K562 (cell line): ENCODE results near the gene USP49. TPM values are rescaled to one million over a fixed set of nuclear protein-coding genes. Genes with fewer than 3 reads are reported as not detected.

Experiments
- BRD4 ChIP-seq: fragments of 200-600 bp; sonication (generic); IDR thresholded peaks from 2 replicates; pipeline ENCODE4 v1.6.1; 2017; ENCODE audit warnings: inconsistent platforms
- E2F8 ChIP-seq: fragments of 450-650 bp; IDR thresholded peaks from 2 replicates; pipeline ENCODE4 v1.7.1; 2018; ENCODE audit warnings: mild to moderate bottlenecking, low read depth; ENCODE audit not compliant: partially characterized antibody
- ETV5 ChIP-seq: sonication (generic); formaldehyde crosslinking; IDR thresholded peaks from 2 replicates; pipeline ENCODE4 v1.4.0; 2020; ENCODE audit warnings: low read depth, mild to moderate bottlenecking, missing genetic modification reagents
- ETV6 ChIP-seq, 3 experiments: fragments of 150-350 bp in 1 of 3; sonication (generic) in 1 of 3; formaldehyde crosslinking in 1 of 3; IDR thresholded peaks; 2 replicates each; pipeline versions ENCODE4 v1.6.1 to v1.8.0; 2014 to 2022; ENCODE audit warnings: borderline replicate concordance in 2 of 3, low read depth in 2 of 3, antibody characterized with exemption in 1 of 3, low read length in 1 of 3, mild to moderate bottlenecking in 1 of 3, missing genetic modification reagents in 1 of 3
- FOXA3 ChIP-seq, 2 experiments: fragments of 450-650 bp in 1 of 2; sonication (generic) in 1 of 2; formaldehyde crosslinking; IDR thresholded peaks in 1 of 2; conservative IDR thresholded peaks in 1 of 2; 2 replicates each; pipeline versions ENCODE4 v1.4.0 to v1.8.0; 2020 to 2022; ENCODE audit warnings: mild to moderate bottlenecking in 2 of 2, missing genetic modification reagents in 1 of 2
- GMEB1 ChIP-seq: fragments of 250-450 bp; sonication (Bioruptor Pico); IDR thresholded peaks from 2 replicates; pipeline ENCODE4 v1.4.0; 2020; ENCODE audit warnings: mild to moderate bottlenecking
- HSF4 ChIP-seq: fragments of 250-450 bp; sonication (Bioruptor Pico); IDR thresholded peaks from 2 replicates; pipeline ENCODE4 v2.1.2; 2022; ENCODE audit warnings: mild to moderate bottlenecking, moderate library complexity, borderline replicate concordance
- IRF9 ChIP-seq: fragments of 450-650 bp; IDR thresholded peaks from 2 replicates; pipeline ENCODE4 v1.6.1; 2016; ENCODE audit warnings: missing biosample characterization, missing genetic modification characterization
- KDM4B ChIP-seq, 2 experiments: fragments of 450-650 bp in 1 of 2; sonication (generic) in 1 of 2; IDR thresholded peaks; 2 replicates each; pipeline ENCODE4 v1.6.1; 2016 to 2017; ENCODE audit warnings: borderline replicate concordance in 2 of 2, antibody characterized with exemption in 1 of 2, low read depth in 1 of 2, mild to moderate bottlenecking in 1 of 2
- NFYB ChIP-seq: IDR thresholded peaks from 2 replicates; pipeline ENCODE4 v1.6.1; 2011; ENCODE audit warnings: mild to moderate bottlenecking, moderate library complexity; ENCODE audit not compliant: insufficient read length; ENCODE audit errors: extremely low read depth
- POLR2A ChIP-seq: fragments of 450-650 bp; conservative IDR thresholded peaks from 2 replicates; pipeline ENCODE4 v1.6.1; 2016
- POLR2AphosphoS2 ChIP-seq: IDR thresholded peaks from 2 replicates; pipeline ENCODE4 v1.6.1; 2012; ENCODE audit warnings: low read length, improper control_type of control experiment
- PTTG1 ChIP-seq: fragments of 450-650 bp; IDR thresholded peaks from 2 replicates; pipeline ENCODE4 v1.6.1; 2016; ENCODE audit warnings: low read depth, mild to moderate bottlenecking, missing genetic modification characterization, missing compliant biosample characterization
- TEAD1 ChIP-seq, 2 experiments: fragments of 450-650 bp in 1 of 2; sonication (generic) in 1 of 2; formaldehyde crosslinking; IDR thresholded peaks; 2 replicates each; pipeline versions ENCODE4 v1.4.0 to v1.8.0; 2020 to 2022; ENCODE audit warnings: mild to moderate bottlenecking in 2 of 2, missing genetic modification reagents in 1 of 2
- ZNF121 ChIP-seq: sonication (generic); formaldehyde crosslinking; conservative IDR thresholded peaks from 2 replicates; pipeline ENCODE4 v1.8.0; 2022; ENCODE audit warnings: missing genetic modification reagents
- ZNF175 ChIP-seq: fragments of 200-800 bp; sonication (Bioruptor generic); IDR thresholded peaks from 2 replicates; pipeline ENCODE4 v1.6.1; 2016; ENCODE audit warnings: low read depth, mild to moderate bottlenecking, missing genetic modification characterization, missing compliant biosample characterization
- ZNF224 ChIP-seq: sonication (generic); formaldehyde crosslinking; IDR thresholded peaks from 2 replicates; pipeline ENCODE4 v1.8.0; 2022; ENCODE audit warnings: mild to moderate bottlenecking, missing genetic modification reagents
- ZNF316 ChIP-seq: fragments of 450-650 bp; IDR thresholded peaks from 2 replicates; pipeline ENCODE4 v1.6.1; 2016
- ZNF644 ChIP-seq: fragments of 200-800 bp; sonication (Bioruptor generic); IDR thresholded peaks from 2 replicates; pipeline ENCODE4 v1.6.1; 2016; ENCODE audit warnings: low read depth, missing genetic modification characterization, missing compliant biosample characterization
- ZNF778 ChIP-seq: fragments of 450-650 bp; formaldehyde crosslinking; IDR thresholded peaks from 2 replicates; pipeline ENCODE4 v1.4.0; 2020; ENCODE audit warnings: mild to moderate bottlenecking, moderate library complexity
- ZNF830 ChIP-seq: fragments of 250-450 bp; sonication (Bioruptor Pico); IDR thresholded peaks from 2 replicates; pipeline ENCODE4 v1.5.0; 2021; ENCODE audit warnings: mild to moderate bottlenecking
- polyA plus RNA-seq, 8 experiments: library from polyadenylated mRNA; depleted of rRNA in 4 of 8; stranded (reverse) in 5 of 8; unstranded in 3 of 8; fragments of >200 nt; fragmentation: Nextera tagmentation in 2 of 8; fragmentation: Illumina TruSeq in 1 of 8; extraction: Ambion mirVana in 2 of 8; extraction: Trizol in 1 of 8; gene quantifications; 2 replicates each; pipeline versions ENCODE4 v1.2.1 to v1.2.3, GENCODE V29; 2011 to 2014; ENCODE audit warnings: inconsistent platforms in 1 of 8, missing spikeins in 1 of 8
- total RNA-seq, 7 experiments: library from RNA; depleted of rRNA in 6 of 7; stranded (reverse); fragments of >200 nt in 6 of 7; fragmentation: Illumina TruSeq in 2 of 7; extraction: Trizol in 2 of 7; gene quantifications; 2 replicates each; pipeline versions ENCODE4 v1.2.1 to v1.2.3, GENCODE V29; 2011 to 2021; ENCODE audit warnings: low replicate concordance in 1 of 7

USP49 gene
- total and polyA plus RNA-seq, 9 of the 15 experiments (the other 6 are each of a cell fraction or from before 2014, with no cell fraction given): 1.0 to 9.9 (median 6.5) TPM

GRCh38 chr6:41941280-41942066 is 46.3 kb upstream of the USP49 start, which contains the start of gene CCND3 (continued):
- no peak; the same call in 1 of the 2 replicates for TF ChIP-seq ZNF644 (tag)
- TF ChIP-seq HSF4 (CRISPR knock-in tag): no peak
- TF ChIP-seq KDM4B (IDR thresholded peaks at IDR 0.05; ENCODE audit: borderline replicate concordance in 2 of 2, low read depth in 1 of 2): peak in 1 of 2 experiments; percentile 73; a peak in 1 of 4 replicates
- TF ChIP-seq ZNF175 (CRISPR knock-in tag): no peak
- TF ChIP-seq ZNF316: no peak
- 0 out of 2 replicates have a peak, but pooled peaks have one; percentile 23 for TF ChIP-seq ZNF830 (CRISPR knock-in tag)
- TF ChIP-seq POLR2AphosphoS2: peak; percentile 38; the same call in 1 of the 2 replicates
- TF ChIP-seq ZNF224 (CRISPR knock-in tag): 0 out of 2 replicates have a peak, but pooled peaks have one; percentile 6
- TF ChIP-seq TEAD1 (CRISPR knock-in tag; IDR thresholded peaks at IDR 0.05): peak; percentile 73 to 74; a peak in 3 of 4 replicates
- 0 out of 4 replicates have a peak, but pooled peaks of 1 of the 2 experiments have one; percentile 43 for TF ChIP-seq ETV6 (IDR thresholded peaks at IDR 0.05; ENCODE audit: borderline replicate concordance in 1 of 2, low read depth in 2 of 2, low read length in 1 of 2)
- TF ChIP-seq ETV6 (CRISPR knock-in tag; IDR thresholded peaks at IDR 0.05; ENCODE audit: borderline replicate concordance): no peak
- TF ChIP-seq ZNF778 (CRISPR knock-in tag): no peak
- peak; percentile 88 for TF ChIP-seq GMEB1 (CRISPR knock-in tag)
- TF ChIP-seq E2F8: peak; percentile 30
- TF ChIP-seq FOXA3 (CRISPR knock-in tag; conservative IDR thresholded peaks at IDR 0.05 in 1 of 2, IDR thresholded peaks at IDR 0.05 in 1 of 2): peak in 1 of 2 experiments; percentile 71; a peak in 1 of 4 replicates
- TF ChIP-seq POLR2A: peak; percentile 70
- TF ChIP-seq BRD4: 0 out of 2 replicates have a peak, but pooled peaks have one; percentile 64
- TF ChIP-seq IRF9 (tag): no peak
- no peak for TF ChIP-seq ZNF121 (CRISPR knock-in tag)
- TF ChIP-seq PTTG1 (tag): no peak
- TF ChIP-seq ETV5 (CRISPR knock-in tag): peak; percentile 43
- TF ChIP-seq NFYB: peak; percentile 28
